Activated CD8-positive, alpha-beta memory T cell treated with anti-CD3 and anti-CD28 coated beads for 24 hours (primary cell): ENCODE results near the gene KRTAP3-2.
"Not testable (repeated sequence)": the region's sequence is repeated elsewhere in the genome, so short reads cannot be mapped to it uniquely, and the experiment has no call there.

Source experiments
- DNase-seq: peaks from one replicate; pipeline ENCODE4 v3.0.0-alpha.2; 2020

Gene KRTAP3-2

DNA sequence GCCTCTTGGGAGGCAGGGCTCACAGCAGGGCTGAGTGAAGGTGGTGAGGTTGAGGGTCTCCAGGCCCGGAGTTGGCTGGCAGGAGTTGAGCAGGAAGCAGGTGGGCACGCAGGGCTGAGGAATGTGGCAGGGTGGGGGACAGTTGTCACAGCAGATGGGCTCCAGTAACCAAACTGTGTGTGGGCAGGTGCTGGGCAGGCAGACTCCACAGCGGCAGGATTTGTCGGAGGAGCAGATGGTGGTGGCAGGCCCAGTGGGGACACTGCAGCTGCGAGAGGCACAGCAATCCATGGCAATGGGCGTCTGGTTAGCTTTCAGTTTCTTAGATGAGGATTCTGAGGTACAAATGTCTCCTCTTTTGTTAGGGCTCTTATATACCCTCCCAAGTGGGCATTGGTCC, at the start of gene KRTAP3-2:
Gene KRTAP3-2, minus strand, starts transcription at position 344 of the 400 bp plus-strand sequence. Its CDS starts 53 bp downstream, at position 291.
- not testable (repeated sequence) for DNase-seq

DNA sequence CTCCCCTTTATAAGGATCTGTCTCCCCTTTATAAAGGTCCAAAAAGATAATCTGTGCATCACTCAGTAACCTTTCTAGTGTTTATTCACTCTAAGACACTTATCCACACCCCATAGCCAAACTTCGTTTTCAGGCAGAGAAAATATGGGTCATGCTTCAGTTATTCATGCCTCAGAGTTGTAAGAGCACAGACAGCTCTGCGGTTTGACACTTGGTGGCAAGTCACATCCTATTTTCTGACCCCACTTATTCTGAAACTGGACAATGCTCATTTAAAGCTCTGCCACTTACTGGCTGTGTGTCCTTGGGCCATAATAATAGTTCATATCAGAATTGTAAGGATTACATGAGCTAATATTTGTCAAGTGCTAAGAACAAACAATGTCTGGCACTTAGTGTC, 49.4 kb upstream of the KRTAP3-2 start:
- no peak for DNase-seq

DNA sequence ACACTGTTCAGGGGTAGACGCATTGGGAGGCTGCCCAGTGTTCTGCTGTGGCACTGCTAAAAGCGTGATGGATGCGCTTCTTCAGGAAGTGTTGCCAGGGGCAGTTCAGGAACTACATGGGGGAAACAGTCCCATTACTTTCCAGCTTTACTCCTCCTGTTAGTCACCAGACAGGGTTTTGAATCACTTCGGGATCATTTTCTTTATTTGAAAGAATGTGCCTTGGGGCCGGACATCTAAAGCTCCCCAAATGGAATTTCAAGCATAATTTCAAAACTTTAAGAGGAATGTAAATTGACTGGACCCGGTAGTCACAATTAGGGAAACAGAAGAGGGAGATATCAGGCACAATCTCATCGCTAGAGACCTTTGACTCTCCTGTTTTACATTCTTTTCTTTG, 48.7 kb upstream of the KRTAP3-2 start:
- DNase-seq, result no peak

DNA sequence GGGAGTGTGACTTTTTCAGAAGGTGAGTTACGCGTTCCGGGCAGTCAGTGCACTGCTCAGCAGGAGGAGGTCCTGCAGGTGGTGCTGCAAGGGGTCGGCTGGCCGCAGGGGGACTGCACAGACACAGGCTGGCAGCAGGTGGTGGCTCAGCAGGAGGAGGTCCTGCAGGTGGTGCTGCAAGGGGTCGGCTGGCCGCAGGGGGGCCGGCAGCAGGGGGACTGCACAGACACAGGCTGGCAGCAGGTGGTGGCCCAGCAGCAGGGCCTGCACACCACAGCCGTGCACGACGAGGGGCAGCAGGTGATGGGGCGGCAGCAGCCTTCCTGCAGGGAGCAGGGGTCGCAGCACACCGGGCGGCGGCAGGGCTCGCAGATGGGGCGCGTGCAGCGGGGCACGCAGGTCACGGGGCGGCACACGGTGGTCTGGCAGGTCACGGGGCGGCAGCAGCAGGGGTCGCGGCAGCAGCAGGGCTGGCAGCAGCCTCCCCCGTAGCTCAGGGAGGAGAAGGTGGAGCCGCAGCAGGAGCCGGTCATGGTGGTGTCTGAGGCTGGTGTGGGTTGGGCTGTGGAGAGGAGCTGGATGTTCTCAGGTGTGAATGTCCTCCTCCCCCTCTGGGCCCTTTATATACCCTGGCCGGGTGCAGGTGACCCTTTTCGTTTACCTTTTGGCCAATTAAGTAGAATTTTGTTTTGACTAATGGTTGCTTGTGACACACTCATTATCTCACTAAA, 47.2 kb upstream of the KRTAP3-2 start, which contains the start of gene KRTAP2-1:
Gene KRTAP2-1, minus strand, starts transcription at position 582 of the 731 bp plus-strand sequence. Its CDS starts 49 bp downstream, at position 533.
- DNase-seq, result not testable (repeated sequence)

DNA sequence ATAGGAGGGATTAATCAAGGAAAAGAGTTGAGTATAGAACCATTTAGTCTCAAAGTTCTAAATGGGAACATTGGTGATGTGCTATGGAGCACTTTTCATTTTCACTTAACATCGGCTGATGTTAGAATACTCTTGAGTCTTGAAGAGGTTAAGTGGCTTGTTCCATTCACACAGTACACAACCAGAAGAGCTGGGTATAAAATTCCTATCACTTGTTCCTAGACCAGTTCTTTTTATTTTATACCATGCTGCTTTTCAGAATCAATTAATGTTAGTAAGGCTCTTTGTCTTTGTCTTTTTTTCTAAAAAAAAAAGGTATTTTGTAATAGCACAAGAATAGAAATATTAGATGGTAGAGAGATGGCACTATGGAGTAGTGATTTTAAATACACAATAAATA, 43.2 kb upstream of the KRTAP3-2 start:
- no peak for DNase-seq

DNA sequence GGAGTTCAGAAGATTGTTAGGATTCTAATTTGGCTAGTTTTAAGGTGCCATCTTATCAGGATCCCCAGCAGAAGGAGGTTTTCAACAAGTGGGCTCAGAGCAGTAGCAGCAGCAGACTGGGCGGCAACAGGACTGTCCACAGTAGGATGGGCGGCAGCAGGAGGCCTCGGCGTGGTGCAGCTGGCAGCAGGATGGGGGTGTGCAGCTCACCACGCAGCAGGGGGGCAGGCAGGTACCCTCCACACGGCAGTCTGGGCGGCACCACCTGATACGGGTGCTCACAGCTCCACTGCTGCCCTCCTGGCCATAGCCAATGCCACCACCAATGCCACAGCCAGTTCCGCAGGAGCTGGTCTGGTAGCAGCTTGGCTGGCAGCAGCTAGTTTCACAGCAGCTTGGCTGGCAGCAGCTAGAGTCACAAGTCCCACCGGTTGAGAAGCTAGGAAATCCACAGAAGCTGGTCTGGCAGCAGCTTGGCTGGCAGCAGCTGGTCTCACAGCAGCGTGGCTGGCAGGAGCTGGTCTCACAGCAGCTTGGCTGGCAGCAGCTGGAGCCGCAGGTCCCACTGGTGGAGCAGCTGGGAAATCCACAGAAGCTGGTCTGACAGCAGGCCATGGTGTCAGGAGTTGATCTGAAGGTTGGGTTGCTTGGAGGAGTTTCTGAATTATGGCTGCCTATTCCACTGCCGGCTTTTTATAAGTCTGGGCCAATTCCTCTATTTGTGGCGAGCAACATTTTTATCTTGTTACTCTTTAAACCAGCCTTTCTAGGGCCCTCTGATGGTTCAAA, 41.3 kb upstream of the KRTAP3-2 start, which contains the start of gene KRTAP1-1:
Gene KRTAP1-1, minus strand, starts transcription at position 668 of the 789 bp plus-strand sequence. Its CDS starts 53 bp downstream, at position 615.
- DNase-seq, result not testable (repeated sequence)

DNA sequence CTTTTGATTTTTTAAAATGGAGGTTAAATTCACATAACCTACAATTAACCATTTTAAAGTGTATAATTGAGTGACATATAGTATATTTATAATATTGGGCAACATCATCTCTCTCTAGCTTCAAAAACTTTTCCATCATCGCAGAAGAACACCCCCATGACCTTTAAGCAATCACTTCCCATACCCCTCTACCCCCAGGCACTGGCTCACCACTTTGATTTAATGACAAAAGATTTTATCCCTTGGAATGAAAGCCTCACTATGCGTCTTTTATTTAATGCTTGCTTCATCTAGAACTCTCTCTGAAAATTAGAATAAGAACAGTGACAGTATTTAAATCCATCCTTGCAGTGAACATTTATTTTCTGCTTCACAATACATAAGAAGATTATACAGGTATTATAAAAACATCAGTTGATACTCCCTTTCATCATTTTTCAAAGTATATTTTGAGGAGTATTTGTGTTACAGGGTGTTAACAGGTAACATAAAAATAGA, 38.2 kb upstream of the KRTAP3-2 start:
- no peak for DNase-seq

DNA sequence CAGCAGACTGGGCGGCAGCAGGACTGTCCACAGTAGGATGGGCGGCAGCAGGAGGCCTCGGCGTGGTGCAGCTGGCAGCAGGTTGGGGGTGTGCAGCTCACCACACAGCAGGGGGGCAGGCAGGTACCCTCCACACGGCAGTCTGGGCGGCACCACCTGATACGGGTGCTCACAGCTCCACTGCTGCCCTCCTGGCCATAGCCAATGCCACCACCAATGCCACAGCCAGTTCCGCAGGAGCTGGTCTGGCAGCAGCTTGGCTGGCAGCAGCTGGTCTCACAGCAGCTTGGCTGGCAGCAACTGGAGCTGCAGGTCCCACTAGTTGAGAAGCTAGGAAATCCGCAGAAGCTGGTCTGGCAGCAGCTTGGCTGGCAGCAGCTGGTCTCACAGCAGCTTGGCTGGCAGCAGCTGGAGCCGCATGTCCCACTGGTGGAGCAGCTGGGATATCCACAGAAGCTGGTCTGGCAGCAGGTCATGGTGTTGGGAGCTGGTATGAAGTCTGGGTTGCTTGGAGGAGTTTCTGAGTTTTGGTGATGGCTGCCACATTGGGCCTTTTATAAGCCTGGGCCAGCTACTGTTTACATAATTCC, 34.7 kb upstream of the KRTAP3-2 start, which contains the start of gene KRTAP1-3:
Gene KRTAP1-3, minus strand, starts transcription at position 529 of the 590 bp plus-strand sequence. Its CDS starts 53 bp downstream, at position 476.
- not testable (repeated sequence) for DNase-seq

DNA sequence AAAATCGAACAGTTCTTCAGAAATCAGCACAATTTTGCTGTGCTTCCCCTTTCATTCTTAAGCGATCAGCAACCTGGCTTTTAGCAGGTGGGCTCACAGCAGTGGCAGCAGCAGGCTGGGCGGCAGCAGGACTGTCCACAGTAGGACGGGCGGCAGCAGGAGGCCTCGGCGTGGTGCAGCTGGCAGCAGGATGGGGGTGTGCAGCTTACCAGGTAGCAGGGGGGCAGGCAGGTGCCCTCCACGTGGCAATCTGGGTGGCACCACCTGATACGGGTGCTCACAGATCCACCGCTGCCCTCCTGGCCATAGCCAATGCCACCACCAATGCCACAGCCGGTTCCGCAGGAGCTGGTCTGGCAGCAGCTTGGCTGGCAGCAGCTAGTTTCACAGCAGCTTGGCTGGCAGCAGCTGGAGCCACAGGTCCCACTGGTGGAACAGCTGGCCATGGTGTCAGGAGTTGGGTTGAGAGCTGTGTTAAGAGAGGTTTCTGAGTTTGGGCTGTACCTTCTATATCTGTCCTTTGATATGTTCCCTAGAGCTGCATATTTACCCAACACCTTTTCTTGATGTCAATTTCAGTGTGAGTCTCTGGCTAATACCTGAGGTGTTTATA, 30.0 kb upstream of the KRTAP3-2 start, which contains the start of gene KRTAP1-4:
Gene KRTAP1-4, minus strand, starts transcription at position 563 of the 613 bp plus-strand sequence. Its CDS starts 117 bp downstream, at position 446.
- no peak for DNase-seq

DNA sequence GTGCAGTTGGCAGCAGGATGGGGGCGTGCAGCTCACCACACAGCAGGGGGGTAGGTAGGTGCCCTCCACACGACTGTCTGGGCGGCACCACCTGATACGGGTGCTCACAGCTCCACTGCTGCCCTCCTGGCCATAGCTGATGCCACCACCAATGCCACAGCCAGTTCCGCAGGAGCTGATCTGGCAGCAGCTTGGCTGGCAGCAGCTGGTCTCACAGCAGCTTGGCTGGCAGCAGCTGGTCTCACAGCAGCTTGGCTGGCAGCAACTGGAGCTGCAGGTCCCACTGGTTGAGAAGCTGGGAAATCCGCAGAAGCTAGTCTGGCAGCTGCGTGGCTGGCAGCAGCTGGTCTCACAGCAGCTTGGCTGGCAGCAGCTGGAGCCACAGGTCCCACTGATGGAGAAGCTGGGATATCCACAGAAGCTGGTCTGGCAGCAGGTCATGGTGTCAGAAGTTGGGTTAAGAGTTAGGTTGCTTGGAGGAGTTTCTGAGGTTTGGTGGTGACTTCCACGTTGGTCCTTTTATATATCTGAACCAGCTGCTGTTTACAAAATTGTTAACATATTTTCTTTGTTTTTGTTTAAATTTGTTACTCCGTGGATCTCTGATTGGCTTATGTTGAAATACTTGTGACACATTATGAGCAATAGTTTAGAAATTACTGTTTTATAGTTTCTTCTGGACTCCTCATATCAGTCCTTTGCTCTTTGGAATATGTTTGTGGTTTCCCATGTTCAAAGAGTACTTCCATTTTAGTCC, 27.2 kb upstream of the KRTAP3-2 start, which contains the start of gene KRTAP1-5:
Gene KRTAP1-5, minus strand, starts transcription at position 494 of the 757 bp plus-strand sequence. Its CDS starts 53 bp downstream, at position 441.
- no peak for DNase-seq

DNA sequence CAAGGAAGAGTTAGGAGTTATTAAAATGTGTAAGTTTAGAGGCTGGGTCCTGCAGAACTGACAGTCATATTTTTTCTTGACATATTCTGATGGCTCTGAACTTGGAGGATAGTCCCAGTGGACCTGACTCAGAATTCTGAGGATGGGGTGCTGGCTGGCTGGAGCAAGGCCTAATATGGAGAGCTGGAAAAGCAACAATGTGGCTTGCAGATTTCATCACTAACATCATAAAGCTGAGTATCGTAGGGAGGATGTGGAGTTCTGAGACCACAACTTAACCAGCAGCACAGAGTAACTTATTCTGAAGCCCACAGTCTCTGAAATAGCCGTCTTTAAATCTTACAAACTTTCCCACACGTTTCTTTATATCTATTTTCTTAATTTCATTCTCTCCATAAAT, 25.0 kb upstream of the KRTAP3-2 start:
- no peak for DNase-seq

DNA sequence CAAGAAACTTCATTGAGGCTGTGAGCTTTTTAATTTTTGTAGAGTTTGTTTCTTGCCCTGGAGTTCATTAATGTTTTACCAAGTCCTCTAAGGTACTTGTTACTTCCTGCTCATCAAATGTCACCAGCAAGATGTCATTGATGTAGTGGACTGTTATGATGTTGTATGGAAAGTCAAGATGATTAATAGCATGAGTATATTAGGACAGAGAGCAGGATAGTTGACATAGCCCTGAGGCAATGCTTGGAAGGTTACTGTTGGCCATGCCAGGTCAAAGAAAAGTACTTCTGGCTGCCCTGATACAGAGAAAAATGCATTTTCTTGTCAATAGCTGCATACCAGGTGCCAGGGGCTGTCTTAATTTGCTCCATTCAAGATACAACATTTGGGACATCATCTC, 20.6 kb upstream of the KRTAP3-2 start:
- no peak for DNase-seq

DNA sequence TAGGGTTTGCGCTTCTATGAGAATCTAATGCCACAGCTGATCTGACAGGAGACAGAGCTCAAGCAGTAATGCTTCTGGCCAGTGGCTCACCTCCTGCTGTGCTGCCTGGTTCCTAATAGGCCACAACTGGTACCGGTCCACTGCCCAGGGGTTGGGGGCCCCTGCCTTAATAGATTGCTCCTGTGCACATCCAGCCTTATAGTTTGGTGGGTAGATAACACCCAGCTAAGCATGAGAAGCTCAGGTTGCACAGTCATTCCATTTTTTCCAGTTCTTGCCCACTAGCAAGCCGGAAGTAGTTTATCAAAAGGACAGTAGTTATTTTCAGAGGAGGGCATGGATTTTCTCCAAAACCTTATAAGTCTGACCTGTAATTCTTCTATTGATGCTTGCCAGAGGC, 19.7 kb upstream of the KRTAP3-2 start:
- DNase-seq, result no peak

DNA sequence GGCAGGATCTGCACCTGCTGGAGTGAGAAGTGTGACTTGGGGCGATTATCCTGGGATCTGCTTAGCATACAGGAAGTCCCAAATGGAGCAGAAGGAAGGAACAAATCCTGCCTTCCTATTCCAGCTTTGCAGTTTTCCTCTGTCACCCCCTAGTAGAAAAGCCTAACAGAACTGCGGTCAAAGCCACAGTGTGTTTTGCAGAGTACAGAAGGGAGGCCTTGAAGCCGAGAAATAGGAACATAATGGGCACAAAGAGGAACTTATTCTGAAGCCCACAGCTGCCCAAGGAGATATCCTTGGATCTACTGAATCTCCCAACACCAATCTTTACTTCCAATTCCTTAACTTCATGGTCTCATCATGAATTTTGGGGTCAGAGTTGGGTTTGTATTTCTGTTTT, 18.8 kb upstream of the KRTAP3-2 start:
- no peak for DNase-seq

DNA sequence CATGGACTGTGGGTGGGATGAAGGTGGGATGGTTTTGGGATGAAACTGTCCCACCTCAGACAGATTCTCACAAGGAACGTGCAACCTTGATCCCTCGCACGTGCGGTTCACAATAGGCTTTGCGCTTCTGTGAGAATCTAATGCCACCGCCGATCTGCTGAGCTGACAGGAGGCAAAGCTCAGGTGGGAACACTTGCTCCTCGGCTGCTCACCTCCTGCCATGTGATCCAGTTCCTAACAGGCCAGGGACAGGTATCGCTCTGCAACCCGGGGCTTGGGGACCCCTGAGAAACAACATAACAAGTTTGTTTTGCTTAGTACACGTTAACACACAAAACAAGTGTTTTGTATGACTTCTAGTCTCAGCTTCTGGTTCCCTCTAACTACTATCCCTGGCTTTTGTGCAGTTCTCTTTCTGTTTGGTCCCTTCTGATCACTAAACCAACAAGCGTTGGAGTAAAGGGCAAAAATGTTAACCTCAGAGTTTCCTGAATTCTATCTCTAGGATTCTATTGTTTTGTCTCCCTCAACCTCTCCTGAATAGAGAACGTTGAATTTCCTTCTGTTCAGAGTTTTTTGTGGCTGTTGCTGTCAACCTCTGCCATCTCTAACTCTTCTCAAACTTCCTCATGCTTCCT, 17.0 kb upstream of the KRTAP3-2 start:
- DNase-seq, result no peak

DNA sequence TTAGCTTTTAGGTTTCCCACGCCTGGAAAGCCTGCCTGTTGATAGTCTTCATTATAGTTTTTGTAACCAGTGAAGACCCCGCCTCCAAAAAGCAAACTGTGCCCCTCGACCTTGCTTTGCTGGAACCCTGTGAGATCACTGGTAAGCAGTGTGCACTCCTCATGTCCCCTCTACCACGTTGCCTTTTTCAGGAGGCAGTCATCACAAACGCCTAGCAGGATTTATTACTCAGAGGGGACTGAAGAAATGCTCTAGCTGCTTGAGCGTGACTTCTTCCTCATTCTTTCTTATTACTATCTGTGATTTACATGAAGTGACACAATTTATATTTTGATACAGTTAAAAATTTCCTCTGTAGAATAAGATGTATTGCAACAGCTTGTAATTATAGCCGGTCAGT, 15.7 kb upstream of the KRTAP3-2 start:
- no peak for DNase-seq

DNA sequence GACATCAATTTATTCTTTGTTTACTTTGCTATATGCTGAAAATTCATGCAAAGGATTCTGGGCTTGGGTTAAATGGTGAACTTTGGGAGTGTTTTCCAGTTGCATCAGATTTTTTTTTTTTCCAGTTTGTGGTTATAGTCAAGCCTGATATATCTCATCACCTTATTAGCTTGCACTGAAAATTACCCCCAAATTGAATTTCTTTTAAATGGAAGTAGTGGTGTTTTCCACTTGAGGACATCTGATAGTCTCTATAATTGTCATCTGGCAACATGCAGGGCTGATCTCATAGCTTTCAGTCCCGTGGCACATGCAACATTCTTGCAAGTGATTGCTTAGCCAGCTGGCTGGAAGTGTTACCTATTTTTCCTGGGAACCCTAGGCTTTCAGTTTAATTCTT, 13.9 kb upstream of the KRTAP3-2 start:
- no peak for DNase-seq

DNA sequence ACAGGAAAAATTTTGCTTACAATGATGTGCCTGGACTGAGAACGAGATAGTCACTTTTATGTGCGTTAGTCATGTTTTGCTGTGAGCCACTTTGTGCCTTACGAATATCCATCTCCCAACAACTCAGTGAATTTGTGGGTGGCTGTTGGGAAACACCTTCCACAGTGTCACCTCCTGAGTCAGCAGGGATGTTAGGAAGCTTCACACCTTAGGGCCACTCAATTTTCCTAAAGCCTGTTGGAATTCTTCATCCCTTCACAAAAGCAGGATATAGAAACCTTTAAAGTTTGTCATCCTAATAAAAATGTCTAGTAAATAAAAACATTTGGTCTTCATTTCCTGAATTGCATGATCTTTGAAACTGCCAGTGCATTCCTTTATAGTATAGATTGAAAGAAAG, 13.5 kb upstream of the KRTAP3-2 start:
- no peak for DNase-seq

DNA sequence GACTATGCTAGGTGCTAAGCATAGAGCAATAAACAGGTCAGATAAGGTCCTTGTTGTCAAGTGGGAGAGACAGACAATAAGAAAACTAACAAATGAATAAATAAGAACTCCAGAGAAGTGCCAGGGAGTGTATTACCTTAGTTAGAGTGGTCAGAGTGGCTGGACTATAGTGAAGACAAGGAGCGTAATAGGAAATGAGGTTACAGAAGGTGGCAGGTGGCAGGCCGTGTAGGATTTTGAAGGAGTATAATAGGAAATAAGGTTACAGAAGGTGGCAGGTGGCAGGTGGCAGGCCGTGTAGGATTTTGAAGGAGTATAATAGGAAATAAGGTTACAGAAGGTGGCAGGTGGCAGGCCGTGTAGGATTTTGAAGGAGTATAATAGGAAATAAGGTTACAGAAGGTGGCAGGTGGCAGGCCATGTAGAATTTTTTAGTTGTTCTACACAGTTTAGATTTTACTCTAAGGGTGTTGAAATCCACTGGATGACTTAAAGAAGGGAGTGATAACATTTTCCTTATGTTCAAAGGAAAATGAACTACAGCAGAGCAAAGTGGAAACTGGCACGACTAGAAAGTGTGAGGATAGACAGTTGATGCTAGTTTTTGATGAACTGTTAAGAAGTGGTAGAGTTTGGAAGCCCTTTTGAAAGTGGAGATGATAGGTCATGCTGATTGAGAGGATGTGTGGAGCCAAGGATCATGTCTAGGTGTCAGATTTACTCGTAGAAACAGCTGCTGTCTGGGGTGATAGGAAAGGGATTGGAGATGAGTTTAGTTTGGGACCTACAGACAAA, 12.8 kb upstream of the KRTAP3-2 start:
- no peak for DNase-seq

DNA sequence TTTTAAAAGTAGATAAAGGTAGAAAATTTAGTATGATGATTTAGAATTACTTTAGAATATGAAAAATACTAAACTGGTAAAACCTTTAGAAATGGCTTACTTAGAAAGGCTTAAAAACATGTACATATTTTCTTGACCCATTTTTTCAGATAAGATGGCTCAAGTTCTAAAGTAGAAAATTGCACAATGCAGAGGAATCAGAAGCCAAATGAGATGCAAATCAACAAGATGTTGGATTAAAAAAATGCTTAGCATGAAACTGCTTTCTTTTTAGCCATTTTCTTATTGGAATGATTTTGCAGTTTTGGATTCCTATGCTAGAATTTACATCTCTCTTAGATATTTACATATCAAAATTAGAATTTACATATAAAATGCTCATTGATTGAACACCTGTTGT, 10.7 kb upstream of the KRTAP3-2 start:
- no peak for DNase-seq
